Measurements from ENCODE around the gene ADGRG3.
A peak's percentile ranks its signal among the peaks of the same experiment; 100 is the strongest.
"Not testable (repeated sequence)": the region's sequence is repeated elsewhere in the genome, so short reads cannot be mapped to it uniquely, and the experiment has no call there.

Gene ADGRG3

GRCh38 chr16:57661510-57661909 lies 6.6 kb upstream of the ADGRG3 start:
- DNase-seq (ENCODE audit: insufficient read length, low spot score) (no peak), FAIRE-seq (no peak)

GRCh38 chr16:57661936-57662906 lies 5.9 kb upstream of the ADGRG3 start:
- FAIRE-seq = no peak
- no peak for DNase-seq (ENCODE audit: insufficient read length, low spot score)

GRCh38 chr16:57663436-57663835 lies 4.7 kb upstream of the ADGRG3 start:
- FAIRE-seq (no peak), DNase-seq (ENCODE audit: insufficient read length, low spot score) (no peak)

DNA sequence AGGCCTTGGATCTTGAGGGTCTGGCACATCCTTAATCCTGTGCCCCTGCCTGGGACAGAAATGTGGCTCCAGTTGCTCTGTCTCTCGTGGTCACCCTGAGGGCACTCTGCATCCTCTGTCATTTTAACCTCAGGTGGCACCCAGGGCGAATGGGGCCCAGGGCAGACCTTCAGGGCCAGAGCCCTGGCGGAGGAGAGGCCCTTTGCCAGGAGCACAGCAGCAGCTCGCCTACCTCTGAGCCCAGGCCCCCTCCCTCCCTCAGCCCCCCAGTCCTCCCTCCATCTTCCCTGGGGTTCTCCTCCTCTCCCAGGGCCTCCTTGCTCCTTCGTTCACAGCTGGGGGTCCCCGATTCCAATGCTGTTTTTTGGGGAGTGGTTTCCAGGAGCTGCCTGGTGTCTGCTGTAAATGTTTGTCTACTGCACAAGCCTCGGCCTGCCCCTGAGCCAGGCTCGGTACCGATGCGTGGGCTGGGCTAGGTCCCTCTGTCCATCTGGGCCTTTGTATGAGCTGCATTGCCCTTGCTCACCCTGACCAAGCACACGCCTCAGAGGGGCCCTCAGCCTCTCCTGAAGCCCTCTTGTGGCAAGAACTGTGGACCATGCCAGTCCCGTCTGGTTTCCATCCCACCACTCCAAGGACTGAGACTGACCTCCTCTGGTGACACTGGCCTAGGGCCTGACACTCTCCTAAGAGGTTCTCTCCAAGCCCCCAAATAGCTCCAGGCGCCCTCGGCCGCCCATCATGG lies 4.0 kb upstream of the ADGRG3 start:
- DNase-seq (ENCODE audit: insufficient read length, low spot score) (no peak), FAIRE-seq (peak; percentile 20)

DNA sequence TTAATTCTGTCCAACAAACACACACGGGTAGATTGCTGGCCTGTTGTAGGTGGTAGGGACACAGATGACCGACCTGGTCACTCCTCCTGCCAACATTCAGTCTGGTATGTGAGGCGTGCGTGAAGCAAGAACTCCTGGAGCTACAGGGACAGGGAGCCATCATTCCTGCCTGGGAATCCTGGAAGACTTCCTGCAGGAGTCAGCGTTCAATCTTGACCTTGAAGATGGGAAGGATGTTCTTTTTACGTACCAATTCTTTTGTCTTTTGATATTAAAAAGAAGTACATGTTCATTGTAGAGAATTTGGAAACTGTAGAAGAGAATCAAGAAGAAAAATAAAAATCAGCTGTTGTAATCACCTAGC lies 3.5 kb upstream of the ADGRG3 start:
- DNase-seq (ENCODE audit: insufficient read length, low spot score) (no peak), FAIRE-seq (peak; percentile 44)

DNA sequence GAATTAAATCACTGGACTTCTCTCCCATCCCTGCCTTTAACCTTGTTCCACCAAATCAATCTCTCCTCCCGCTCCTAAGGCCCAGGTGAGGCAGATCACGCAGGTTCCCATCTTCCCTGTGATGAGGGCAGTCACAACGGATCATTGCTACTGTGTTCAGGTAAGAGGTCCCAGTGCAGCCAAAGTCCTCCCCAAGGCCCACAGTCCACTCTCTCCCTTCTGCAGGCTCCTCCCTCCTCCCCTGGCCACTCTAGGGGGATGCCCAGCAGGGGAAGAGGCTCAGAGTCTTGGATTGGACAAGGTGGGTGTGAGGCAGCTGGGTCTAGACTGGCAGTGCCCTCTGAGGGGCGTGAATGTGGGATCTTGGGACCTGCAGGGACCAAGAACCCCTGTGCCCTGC lies 2.6 kb upstream of the ADGRG3 start:
- FAIRE-seq = no peak
- DNase-seq (ENCODE audit: insufficient read length, low spot score) = no peak

GRCh38 chr16:57666353-57667047 lies 1.6 kb upstream of the ADGRG3 start:
- FAIRE-seq (no peak), DNase-seq (ENCODE audit: insufficient read length, low spot score) (no peak)

- DNase-seq (ENCODE audit: insufficient read length, low spot score) (no peak), FAIRE-seq (peak; percentile 13)
Measured at GRCh38 chr16:57667048-57667525, 1.0 kb upstream of the ADGRG3 start.

DNA sequence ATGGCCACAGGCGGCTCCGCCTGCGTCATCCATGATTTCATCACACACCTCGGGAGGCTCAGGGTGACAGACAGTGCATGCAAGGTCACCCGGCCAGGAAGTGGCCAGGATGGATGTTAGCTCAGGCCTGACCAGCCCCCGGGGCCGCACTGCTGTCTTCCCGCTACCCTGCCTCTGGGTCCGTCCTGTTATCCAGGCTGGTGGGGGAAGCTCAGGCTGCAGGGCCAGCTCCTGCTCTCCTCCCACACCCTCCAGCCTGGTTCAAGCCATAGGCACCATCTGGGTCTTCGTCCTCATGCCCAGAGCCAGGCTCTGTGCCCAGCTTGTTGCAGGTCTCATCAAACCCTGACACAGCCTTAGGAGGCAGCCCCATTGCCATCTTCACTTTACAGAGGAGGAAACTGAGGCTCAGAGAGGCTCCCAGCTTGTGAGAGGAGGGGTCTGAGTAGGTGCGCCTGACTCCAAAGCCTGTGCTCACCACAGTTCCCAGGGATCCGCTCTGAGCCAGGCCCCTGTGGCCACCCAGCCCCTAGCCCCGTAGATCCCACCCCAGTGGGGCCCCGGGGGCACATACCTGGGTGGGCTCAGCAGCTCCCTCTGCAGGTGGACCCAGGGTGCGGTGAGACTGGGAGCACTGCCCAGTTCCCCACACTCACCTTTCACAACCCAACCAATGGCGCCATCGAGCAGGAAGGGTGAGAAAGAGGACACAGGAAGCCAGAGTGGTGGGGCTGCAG lies 412 bp upstream of the ADGRG3 start:
- FAIRE-seq (peak; percentile 72), DNase-seq (ENCODE audit: insufficient read length, low spot score) (no peak)

GRCh38 chr16:57668630-57669475 lies 747 bp downstream of the ADGRG3 start:
- DNase-seq (ENCODE audit: insufficient read length, low spot score) = no peak
- FAIRE-seq = no peak

DNA sequence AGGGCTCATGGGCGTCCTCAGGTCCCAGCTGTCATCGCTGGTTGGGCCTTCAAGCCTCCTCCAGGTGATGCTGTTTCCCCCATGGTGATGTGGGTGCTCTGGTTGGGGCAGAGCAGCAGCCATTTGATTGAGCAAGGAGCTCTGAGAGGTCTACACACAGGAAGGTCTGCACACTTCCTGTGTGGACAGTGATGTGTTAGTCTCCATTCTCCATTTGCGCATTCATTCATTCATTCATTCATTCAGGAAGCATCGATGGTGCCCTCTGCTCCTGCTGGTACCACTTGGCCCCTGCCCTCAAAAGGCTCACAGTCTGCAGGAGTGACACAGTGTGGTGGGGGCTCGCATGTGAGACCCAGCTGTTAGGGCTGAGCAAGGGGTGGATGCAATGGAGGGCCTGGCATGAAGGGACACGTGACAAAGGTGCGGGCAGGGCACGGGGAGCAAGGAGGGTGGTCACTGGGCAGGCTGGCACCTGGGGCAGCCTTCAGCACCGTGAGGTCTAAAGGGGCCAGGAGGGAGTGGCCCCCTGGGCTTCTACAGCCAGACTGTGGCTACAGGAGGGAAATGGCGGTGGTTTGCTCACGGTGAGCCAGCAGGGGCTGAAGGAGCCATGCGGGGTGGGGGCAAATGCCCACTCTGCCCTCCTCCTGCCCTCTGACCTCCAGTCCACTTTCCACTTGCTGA lies 1.5 kb downstream of the ADGRG3 start:
- FAIRE-seq (peak; percentile 44), DNase-seq (ENCODE audit: insufficient read length, low spot score) (no peak)

- DNase-seq (ENCODE audit: insufficient read length, low spot score) (no peak), FAIRE-seq (no peak)
Measured at GRCh38 chr16:57670196-57670595, 2.1 kb downstream of the ADGRG3 start.

DNA sequence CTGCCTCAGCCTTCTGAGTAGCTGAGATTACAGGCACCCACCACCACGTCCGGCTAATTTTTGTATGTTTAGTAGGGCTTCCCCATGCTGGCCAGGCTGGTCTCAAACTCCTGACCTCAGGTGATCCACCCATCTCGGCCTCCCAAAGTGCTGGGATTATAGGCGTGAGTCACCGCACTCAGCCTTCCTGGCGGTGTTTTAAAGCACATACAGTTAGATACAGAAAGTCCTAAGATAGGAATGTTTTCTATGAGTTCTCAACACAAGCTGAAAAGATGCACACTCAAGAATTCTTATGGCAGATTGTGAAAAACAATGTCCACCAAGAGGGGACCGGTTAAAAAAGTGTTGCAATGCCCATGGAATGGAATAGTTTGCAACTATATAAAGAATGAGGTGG lies 3.3 kb downstream of the ADGRG3 start:
- FAIRE-seq; DNase-seq (ENCODE audit: insufficient read length, low spot score): not testable (repeated sequence)

- FAIRE-seq (no peak), DNase-seq (ENCODE audit: insufficient read length, low spot score) (no peak)
Measured at GRCh38 chr16:57672416-57672815, 4.3 kb downstream of the ADGRG3 start.

DNA sequence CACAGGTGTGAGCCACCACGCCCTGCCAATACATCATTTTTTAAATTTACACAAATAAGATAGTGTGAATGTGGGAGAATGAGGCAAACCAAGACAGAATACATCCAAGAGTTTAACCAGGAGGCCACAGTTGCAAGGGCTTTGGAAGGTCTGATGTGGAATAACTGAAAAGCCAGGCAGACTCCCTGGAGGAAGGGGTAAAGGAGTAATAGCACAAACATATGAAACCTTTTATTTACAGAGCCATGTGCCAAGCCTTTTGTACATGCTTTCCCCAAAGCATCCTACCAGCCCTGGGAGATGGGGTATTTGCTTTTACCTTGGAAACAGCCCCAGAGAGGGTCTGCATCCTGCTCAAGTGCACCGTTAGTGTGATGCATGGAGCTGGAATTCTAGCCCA lies 4.7 kb downstream of the ADGRG3 start:
- FAIRE-seq (no peak), DNase-seq (ENCODE audit: insufficient read length, low spot score) (no peak)

- no peak for FAIRE-seq
Measured at GRCh38 chr16:57675741-57676551, 7.8 kb downstream of the ADGRG3 start.

DNA sequence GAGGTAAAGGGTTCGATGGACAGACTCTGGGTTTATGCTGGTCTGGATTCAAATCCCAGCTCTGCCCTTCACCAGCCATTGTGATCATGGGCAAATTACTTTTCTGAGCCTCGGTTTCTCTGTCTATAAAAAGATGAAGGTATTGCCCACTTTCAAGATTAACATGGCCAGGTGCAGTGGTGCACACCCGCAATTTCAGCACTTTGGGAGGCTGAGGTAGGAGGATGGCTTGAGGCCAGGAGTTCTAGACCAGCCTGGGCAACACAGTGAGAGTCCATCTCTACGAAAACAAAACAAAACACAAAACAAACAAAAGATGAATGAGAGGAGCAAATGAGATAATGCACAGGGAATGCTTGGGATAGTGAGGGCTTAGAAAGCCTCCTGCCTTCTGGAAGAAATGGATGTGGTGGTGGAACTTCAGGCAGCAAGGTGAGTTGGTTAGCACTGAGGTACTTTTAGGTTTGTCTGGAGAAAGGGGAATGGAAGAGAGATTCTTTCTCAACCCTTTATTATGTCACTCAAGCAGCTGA lies 8.5 kb downstream of the ADGRG3 start:
- DNase-seq (ENCODE audit: insufficient read length, low spot score) (no peak), FAIRE-seq (no peak)

More at GRCh38 chr16:57675741-57676551, 7.8 kb downstream of the ADGRG3 start:
- DNase-seq (ENCODE audit: insufficient read length, low spot score) = no peak
